GM12872 (cell line): Measurements from ENCODE around the gene PNPO.

Source experiments
- TF ChIP-seq, protein P1 (sequence below): IDR thresholded peaks from 3 replicates; pipeline ENCODE4 v1.5.1; 2011; ENCODE audit warnings: low read depth, mild to moderate bottlenecking, low read length, moderate library complexity; ENCODE audit not compliant: insufficient read depth

The PNPO gene

DNA sequence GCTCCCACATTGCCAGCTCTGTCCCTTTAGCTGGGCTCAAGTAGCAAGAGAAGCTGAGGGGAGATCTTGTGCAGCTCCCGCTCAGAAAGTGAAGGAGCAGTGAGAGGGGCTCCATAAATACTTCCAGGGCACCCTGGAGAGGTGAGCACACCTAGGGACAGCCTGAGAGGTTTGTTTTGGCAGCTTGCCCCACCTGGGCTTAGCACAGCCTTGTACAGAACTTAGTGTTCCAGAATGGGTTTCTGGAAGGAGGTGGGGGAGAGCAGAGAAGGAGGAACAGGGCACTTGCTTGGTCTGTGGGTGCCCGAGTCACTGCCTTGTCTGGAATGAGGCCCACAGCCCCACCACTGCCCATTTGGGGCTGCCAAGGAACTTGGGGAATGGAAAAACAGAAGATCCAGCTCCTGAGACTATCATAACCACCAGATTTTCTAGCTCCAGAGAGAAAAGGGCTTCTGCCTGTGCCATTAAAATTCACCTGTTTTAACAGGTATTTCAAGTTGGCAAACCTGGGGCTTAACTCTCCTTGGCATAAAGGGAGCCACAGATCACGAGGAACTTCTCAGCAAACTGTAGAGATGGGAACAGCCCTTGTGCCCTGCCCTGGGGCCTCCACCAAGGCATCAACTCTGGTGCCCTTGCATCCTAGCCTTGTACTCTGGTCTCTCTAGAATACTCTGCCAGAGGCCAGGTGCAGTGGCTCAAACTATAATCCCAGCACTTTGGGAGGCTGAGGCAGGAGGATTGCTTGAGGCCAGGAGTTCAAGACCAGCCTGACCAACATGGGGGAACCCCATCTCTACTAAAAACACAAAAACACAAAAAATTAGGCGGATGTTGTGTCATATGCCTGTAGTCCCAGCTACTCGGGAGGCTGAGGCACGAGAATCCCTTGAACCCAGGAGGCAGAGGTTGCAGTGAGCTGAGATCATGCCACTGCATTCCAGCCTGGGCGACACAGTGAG lies 14.4 kb downstream of the PNPO start:
- TF ChIP-seq, protein P1, sequence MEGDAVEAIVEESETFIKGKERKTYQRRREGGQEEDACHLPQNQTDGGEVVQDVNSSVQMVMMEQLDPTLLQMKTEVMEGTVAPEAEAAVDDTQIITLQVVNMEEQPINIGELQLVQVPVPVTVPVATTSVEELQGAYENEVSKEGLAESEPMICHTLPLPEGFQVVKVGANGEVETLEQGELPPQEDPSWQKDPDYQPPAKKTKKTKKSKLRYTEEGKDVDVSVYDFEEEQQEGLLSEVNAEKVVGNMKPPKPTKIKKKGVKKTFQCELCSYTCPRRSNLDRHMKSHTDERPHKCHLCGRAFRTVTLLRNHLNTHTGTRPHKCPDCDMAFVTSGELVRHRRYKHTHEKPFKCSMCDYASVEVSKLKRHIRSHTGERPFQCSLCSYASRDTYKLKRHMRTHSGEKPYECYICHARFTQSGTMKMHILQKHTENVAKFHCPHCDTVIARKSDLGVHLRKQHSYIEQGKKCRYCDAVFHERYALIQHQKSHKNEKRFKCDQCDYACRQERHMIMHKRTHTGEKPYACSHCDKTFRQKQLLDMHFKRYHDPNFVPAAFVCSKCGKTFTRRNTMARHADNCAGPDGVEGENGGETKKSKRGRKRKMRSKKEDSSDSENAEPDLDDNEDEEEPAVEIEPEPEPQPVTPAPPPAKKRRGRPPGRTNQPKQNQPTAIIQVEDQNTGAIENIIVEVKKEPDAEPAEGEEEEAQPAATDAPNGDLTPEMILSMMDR: no peak

DNA sequence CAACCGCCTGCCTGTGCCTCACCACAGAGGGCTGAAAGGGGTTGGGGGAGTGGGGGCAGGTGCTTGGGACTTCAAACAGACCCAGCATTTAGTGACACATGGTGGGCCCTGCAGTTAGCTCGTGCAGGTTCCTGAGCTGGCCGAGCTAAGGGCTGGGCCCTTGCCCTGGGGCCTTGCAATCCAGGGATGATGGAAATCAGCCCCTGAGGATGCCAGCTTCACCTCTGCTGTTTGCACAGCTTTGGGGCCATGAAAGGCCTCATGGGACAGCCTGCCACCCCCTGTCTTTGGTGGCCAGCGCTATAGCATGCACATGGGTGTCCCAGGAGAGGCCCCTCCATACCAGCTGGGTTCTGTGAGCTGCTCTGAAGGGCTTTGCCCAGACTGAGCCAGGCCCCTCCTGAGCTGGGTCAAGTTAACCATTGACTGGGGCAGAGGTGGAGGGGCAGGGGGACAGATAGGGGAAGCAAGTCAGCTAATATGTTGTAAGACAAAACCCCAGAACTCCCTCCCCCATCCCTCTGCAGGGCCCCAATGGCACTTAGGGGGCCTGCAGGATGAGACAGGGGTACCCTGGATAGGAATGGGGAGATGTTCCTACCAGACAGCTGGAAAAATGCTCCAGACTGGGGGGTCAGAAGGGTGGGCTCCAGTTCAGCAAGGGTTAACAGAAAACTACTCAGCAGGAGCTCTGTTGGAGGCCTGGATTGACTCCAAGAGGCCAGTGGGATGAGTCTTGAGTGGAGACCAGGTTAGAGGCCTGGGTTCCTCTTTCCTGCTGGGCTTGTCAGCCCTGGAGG lies 15.6 kb downstream of the PNPO start:
- TF ChIP-seq, protein P1: no peak

DNA sequence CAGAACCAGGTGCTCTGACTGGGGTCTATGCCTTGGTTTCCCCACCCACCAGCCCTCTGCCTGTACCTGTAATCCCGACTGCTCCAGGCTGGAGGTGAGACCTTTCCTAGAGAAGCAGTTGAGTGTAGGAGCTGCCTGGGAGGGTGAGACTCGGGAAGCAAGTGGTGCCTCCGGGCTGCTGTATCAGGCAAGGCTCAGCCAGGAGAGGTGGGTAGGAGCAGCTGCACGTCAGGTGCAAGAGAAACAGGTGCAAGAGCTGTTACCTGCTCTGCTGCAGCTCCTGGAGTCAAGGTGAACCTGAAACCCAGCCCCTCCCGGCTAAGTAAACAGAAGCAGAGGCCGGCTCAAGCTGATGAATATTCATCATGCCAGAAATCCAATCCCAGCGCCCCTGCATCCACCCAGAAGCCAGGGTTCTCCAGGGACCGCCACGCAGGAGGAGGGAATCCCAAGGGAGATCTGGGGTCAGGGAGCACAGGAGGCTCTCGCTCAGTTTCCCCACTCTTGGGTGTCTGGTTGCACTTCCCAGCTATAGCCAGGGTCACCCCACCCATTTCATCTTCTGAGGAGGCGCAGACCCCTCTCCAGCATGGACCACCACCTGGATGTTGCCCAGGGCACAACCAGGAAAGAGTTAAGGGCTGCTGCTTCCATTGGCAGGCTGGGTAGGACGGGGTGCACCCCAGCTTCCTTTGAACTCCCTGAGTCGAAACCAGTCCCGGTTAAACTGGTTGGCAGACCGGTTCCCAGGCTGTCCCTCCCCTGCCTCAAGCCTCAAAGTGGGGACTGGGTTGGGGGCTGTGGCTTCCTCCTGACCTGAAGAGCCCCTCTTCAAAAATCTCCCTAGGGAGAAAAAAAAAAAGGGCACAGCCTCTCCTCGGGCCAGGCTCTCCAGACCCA lies 16.5 kb downstream of the PNPO start, which contains the start of gene PRR15L:
PRR15L (minus strand) TSS at position 293 of the 900 bp plus-strand sequence. CDS start 4,649 bp downstream, outside the sequence.
- TF ChIP-seq, protein P1: no peak

DNA sequence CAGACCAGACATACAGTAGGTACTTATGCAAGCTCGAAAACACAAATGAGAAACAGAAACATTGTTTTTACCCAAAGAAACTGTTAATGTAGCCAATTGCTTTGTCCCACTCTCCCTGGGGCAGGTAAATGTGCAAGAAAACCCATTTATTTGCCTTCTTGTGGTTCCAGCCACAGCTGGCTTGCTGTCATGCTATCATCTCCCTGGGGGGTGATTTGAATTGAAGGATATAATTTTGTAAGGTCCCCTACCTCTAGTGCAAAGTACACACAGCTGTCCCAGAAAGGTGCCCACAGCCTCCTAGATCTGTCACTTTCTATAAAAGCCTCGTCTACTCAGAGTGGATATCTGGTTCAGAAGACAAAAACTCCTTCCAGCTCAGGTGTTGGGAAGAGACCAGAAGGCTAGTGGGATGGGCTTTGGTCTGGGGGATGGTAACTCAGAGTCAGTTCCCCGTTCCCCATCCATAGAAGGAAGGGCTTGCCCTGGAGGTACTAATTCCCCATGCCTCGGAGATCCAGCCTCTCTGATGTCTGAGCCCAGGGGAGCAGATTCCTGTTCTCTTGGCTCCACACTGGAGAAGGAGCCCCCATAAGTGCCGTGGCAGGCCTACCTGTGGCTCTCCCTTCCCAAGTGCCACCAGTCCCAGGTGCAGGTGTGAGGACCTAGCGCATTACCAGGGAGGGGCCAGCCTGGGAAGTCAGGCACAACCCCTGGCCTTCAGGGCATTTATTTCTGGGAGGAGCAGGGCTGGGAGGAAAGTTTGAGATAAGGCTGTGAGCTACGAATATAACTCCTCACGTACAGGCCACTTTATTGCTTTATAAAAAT lies 18.7 kb downstream of the PNPO start:
- TF ChIP-seq, protein P1: no peak

GRCh38 chr17:47961406-47961805 lies 20.0 kb downstream of the PNPO start:
- TF ChIP-seq, protein P1: no peak

DNA sequence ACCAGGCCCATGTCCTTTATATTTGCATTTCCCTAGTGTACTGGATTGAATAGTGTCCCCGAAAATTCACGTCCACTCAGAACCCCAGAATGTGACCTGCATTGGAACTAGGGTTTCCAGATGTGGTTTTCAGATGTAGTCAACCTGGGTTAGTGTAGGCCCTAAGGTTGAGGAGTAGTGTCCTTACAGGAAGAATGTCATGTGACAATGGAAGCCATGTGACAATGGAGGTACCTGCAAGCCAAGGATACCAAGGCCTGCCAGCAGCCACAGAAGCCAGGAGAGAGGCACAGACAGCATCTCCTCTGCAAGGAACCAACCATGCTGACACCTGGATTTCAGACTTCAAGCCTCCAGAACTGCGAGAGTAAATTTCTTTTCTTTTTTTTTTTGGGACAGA lies 21.5 kb downstream of the PNPO start:
- TF ChIP-seq, protein P1: no peak
